Brain microvascular endothelial cell (primary cell): ENCODE measurements around the gene GSG1L.

ENCODE experiments used
- DNase-seq: peaks from one replicate; pipeline ENCODE4 v3.0.0-alpha.2; 2020
- H3K27ac ChIP-seq: fragments of 250-450 bp; sonication (Bioruptor Pico); 2 replicates; pipeline ENCODE4 v1.5.1; 2020; ENCODE audit warnings: mild to moderate bottlenecking, moderate library complexity
- H3K27me3 ChIP-seq: fragments of 250-450 bp; sonication (Bioruptor Pico); replicated peaks from 2 replicates; pipeline ENCODE4 v1.5.1; 2020; ENCODE audit warnings: mild to moderate bottlenecking
- H3K36me3 ChIP-seq: fragments of 250-450 bp; sonication (Bioruptor Pico); replicated peaks from 2 replicates; pipeline ENCODE4 v1.5.1; 2020; ENCODE audit warnings: mild to moderate bottlenecking
- H3K4me3 ChIP-seq: 2 replicates; pipeline ENCODE4 v1.5.1; 2011; ENCODE audit warnings: low read depth, mild to moderate bottlenecking, control low read depth, low read length, moderate library complexity
- CTCF ChIP-seq: IDR thresholded peaks from 2 replicates; pipeline ENCODE4 v1.5.1; 2011; ENCODE audit warnings: low read depth, mild to moderate bottlenecking, moderate library complexity, low read length, control low read depth, inconsistent platforms; ENCODE audit errors: missing control alignments
- in situ Hi-C: cut with HindIII; loops from 2 replicates; pipeline ENCODE4 v1.10.0; 2017; ENCODE audit warnings: low sequenced_read_pairs, low pct_ligation_motif_present

GSG1L gene

GRCh38 chr16:28073836-28074235 is 10.3 kb upstream of the GSG1L start:
- TF ChIP-seq CTCF = no peak
- in situ Hi-C loops = no loop called here
- Histone ChIP-seq H3K36me3 (no peaks in the 10 kb centered on the region), H3K27me3 (peaks cover 3% of the 10 kb centered on the region), H3K27ac (no peak overlapping the region), H3K4me3 (no peak overlapping the region)
- DNase-seq = no peak

DNA sequence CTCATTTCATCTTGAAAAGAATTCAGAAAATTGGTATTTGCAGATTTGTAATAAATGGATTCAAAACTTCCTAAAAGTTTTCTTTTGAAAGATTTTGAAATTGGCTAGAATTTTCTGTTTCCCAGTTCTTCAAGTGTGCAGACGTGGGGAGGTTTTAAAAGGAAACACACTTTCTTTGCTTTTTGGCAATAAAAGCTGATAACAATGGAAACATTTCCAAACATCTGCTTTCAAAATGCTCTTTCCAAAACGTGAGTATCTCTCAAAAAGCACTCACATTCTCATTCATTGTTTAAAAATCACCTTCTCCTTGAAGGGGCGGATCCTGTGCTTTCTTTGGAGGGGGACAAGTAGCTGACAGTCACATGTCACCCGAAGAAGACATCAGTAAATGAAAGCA is 8.6 kb upstream of the GSG1L start:
- Histone ChIP-seq H3K4me3 (no peak overlapping the region), H3K27ac (no peak overlapping the region), H3K27me3 (peaks cover 3% of the 10 kb centered on the region), H3K36me3 (no peaks in the 10 kb centered on the region)
- no peak for DNase-seq
- no peak for TF ChIP-seq CTCF
- in situ Hi-C loops = no loop called here

DNA sequence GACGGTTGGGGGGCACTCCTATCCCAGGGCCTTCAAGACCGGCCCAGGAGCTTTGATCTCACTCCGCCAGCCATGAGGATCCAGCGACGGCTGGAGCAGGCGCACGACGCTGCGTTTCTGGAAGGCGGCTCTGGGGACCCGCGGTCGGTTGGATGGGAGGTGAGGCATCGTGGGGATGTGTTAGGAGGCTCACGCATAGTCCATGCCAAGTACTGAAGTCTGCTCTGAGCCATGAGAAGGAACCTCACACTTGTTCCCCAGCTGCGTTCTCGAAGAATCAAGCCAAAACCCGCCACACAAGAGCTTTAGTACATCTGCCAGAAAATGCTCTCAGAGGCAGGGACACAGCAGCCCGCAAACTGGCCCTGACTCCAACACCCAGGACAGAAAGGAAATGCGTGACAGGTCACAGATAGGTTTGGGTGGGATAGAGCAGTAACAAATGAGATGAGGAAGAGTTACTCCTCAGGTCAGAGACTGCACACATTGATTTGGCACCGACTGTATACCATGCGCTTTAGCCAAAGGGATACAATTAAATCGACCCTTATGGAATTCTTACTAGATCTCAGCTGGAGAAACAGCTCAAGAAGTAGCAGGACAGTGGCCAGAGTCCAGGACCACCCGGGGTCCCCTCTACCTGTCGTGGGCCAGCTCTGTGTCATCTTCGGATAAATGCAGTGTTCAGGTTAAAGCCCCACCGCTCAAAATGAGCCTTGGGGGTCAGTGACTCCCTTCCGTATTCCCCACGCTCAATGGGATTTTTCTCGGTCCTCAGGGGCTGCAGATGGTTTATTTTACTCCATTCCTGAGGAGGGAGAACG is 6.7 kb upstream of the GSG1L start:
- no peak for DNase-seq
- TF ChIP-seq CTCF = no peak
- Histone ChIP-seq H3K27me3 (peaks cover 16% of the 10 kb centered on the region), H3K36me3 (no peaks in the 10 kb centered on the region), H3K4me3 (no peak overlapping the region), H3K27ac (no peak overlapping the region)
- in situ Hi-C loops = no loop called here

DNA sequence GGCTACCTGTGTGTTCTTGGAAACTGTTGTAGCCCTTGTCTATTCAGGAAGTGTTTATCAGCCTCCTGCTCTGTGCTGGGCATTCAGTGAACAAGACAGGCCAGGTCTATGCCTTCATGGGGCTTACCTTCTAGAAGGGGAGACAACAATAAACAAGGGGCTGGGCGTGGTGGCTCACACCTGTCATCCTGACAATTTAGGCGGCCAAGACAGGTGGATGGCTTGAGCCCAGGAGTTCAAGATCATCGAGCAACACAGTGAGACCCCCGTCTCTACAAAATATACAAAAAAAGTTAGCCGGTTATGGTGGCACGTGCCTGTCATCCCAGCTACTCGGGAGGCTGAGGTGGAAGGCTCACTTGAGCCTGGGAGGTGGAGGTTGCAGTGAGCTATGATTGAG is 5.5 kb upstream of the GSG1L start:
- TF ChIP-seq CTCF = no peak
- DNase-seq = no peak
- Histone ChIP-seq H3K27me3 (peaks cover 26% of the 10 kb centered on the region), H3K27ac (no peak overlapping the region), H3K36me3 (no peaks in the 10 kb centered on the region), H3K4me3 (no peak overlapping the region)
- in situ Hi-C loops = no loop called here

DNA sequence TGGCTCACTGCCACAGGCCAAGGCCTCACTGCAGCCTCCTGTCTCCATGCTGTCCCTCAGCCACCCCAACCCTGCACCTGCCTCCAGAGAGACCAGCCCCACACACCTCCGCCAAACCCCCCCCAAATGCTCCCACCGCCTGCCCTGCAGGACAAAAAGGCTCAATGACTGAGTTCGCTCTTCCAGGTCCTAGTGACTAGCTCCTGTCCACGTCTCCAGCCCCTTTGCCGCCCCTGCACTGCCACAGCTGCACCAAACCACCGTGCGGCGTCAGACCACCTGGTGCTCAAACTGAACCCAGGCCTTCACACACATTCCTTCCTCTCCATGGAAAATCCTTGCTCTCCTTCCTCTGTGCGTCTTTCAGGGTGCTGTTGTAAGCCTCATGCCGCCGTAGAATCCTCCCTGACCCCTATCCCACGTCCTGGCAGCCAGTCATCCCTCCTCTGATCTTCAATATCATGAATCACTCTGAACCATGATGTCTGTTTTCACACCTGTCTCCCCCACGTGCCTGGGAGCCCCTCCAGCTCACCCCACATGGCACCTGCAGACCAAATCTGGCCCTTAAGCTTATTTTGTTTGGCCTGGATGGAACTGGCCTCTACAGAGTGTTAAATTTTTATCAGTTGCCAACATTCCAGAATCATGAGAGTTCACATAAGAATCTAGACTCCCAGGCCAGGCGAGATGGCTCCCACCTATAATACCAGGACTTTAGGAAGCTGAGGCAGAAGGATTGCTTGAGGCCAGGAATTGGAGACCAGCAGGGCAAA is 4.3 kb upstream of the GSG1L start:
- DNase-seq = peak; percentile 65
- H3K27me3 ChIP-seq = peaks cover 35% of the 10 kb centered on the region
- no peak for TF ChIP-seq CTCF
- no peak overlapping the region for H3K27ac ChIP-seq
- H3K36me3 ChIP-seq = no peaks in the 10 kb centered on the region
- in situ Hi-C loops = no loop called here
- H3K4me3 ChIP-seq = no peak overlapping the region
